K562 (cell line): ENCODE results near the gene BCL2L13. TPM values are rescaled to one million over a fixed set of nuclear protein-coding genes. Genes with fewer than 3 reads are reported as not detected.
A peak's percentile ranks its signal among the peaks of the same experiment; 100 is the strongest.

Experiments
- ATAC-seq: fragments of 200-7000 bp; cut with Tn5 transposase; 3 replicates; pipeline ENCODE4 v1.9.1; 2020; ENCODE audit warnings: moderate library complexity
- BruUV-seq: library from RNA; stranded (reverse); fragments of 400-500 nt; replicated peaks from 2 replicates; lab custom pipeline; 2021; lab: Mats Ljungman, UMichigan
- CTCF ChIA-PET: fragments of 300-600 bp; formaldehyde crosslinking; extraction: SDS; loops from one replicate; lab custom pipeline; 2021; ENCODE audit warnings: low intra/inter-chr PET ratio; lab: Yijun Ruan, JAX
- POLR2A ChIA-PET: fragments of 300-600, 350-650 bp; sonication (Branson Sonifier 250); formaldehyde crosslinking; extraction: SDS; loops from one replicate; lab custom pipeline; 2021; ENCODE audit warnings: antibody characterized with exemption, inconsistent platforms; lab: Yijun Ruan, JAX
- DNase-seq, 4 experiments: peaks; one replicate each; pipeline versions ENCODE4 v3.0.0 to v3.0.0-alpha.2; 2011 to 2018; ENCODE audit warnings: low spot score in 3 of 4, mixed read lengths in 3 of 4; ENCODE audit errors: extremely low read depth in 1 of 4
- FAIRE-seq: peaks from 2 replicates; lab custom pipeline; 2011; peaks lifted over from hg19 to GRCh38; lab: Jason Lieb, UNC
- H2AFZ ChIP-seq: 2 replicates; pipeline ENCODE4 v1.6.0; 2011; ENCODE audit warnings: low read depth, low read length, control low read depth, inconsistent platforms
- H3K27ac ChIP-seq: fragments of 200-600 bp; 3 replicates; pipeline ENCODE4 v1.8.0; 2011; ENCODE audit warnings: low read depth, mild to moderate bottlenecking, control low read depth, inconsistent platforms, low read length, moderate library complexity, mixed read lengths; ENCODE audit errors: extremely low read depth
- H3K27me3 ChIP-seq, 2 experiments: fragments of 300-600 bp in 1 of 2; 2 replicates in 1 of 2; 3 replicates in 1 of 2; pipeline versions ENCODE4 v1.6.0 to v1.8.0; 2011; ENCODE audit warnings: inconsistent platforms in 2 of 2, low read length in 2 of 2, mild to moderate bottlenecking in 1 of 2, mixed read lengths in 1 of 2, moderate library complexity in 1 of 2; ENCODE audit not compliant: control insufficient read depth in 2 of 2, insufficient read depth in 2 of 2
- H3K36me3 ChIP-seq: fragments of 300-600 bp; 3 replicates; pipeline ENCODE4 v1.8.0; 2011; ENCODE audit warnings: mild to moderate bottlenecking, low read length, inconsistent platforms; ENCODE audit not compliant: control insufficient read depth, insufficient read depth
- H3K4me1 ChIP-seq, 2 experiments: fragments of 200-600 bp in 1 of 2; replicated peaks in 1 of 2; 2 replicates in 1 of 2; 3 replicates in 1 of 2; pipeline versions ENCODE4 v1.5.1 to v1.8.0; 2011; ENCODE audit warnings: inconsistent platforms in 2 of 2, low read length in 2 of 2, mild to moderate bottlenecking in 1 of 2, mixed read lengths in 1 of 2, moderate library complexity in 1 of 2; ENCODE audit not compliant: control insufficient read depth in 2 of 2, insufficient read depth in 2 of 2
- H3K4me2 ChIP-seq: 2 replicates; pipeline ENCODE4 v1.6.1; 2011; ENCODE audit warnings: low read length, control low read depth, inconsistent platforms, mixed read lengths; ENCODE audit not compliant: insufficient read depth
- H3K4me3 ChIP-seq: fragments of 200-600 bp; sonication (generic), shearing (Covaris generic); 2 replicates; pipeline ENCODE4 v1.5.1; 2016; ENCODE audit warnings: control low read depth, inconsistent platforms
- H3K79me2 ChIP-seq: fragments of 200-600 bp; 3 replicates; pipeline ENCODE4 v1.8.0; 2011; ENCODE audit warnings: low read length, inconsistent platforms; ENCODE audit not compliant: control insufficient read depth, insufficient read depth
- H3K9ac ChIP-seq, 2 experiments: 2 replicates each; pipeline versions ENCODE4 v1.6.0 to v1.6.1; 2011; ENCODE audit warnings: low read depth in 2 of 2, low read length in 2 of 2, control low read depth in 1 of 2, inconsistent platforms in 1 of 2, mild to moderate bottlenecking in 1 of 2, mixed read lengths in 1 of 2; ENCODE audit not compliant: insufficient read depth in 1 of 2
- H3K9me1 ChIP-seq: one replicate; pipeline ENCODE4 v1.6.0; 2011; ENCODE audit warnings: inconsistent platforms, mild to moderate bottlenecking, low read length, moderate library complexity; ENCODE audit not compliant: control insufficient read depth, insufficient read depth
- H3K9me3 ChIP-seq: replicated peaks from 2 replicates; pipeline ENCODE4 v1.5.1; 2011; ENCODE audit warnings: low read depth, low read length, inconsistent platforms; ENCODE audit not compliant: control insufficient read depth, insufficient read depth
- H4K20me1 ChIP-seq: replicated peaks from 2 replicates; pipeline ENCODE4 v1.6.1; 2011; ENCODE audit warnings: low read length, inconsistent platforms, mixed read lengths; ENCODE audit not compliant: control insufficient read depth, insufficient read depth
- PBX2 ChIP-seq, 2 experiments: IDR thresholded peaks in 1 of 2; conservative IDR thresholded peaks in 1 of 2; 2 replicates each; pipeline ENCODE4 v1.6.1; 2016; ENCODE audit warnings: low read depth in 2 of 2, mild to moderate bottlenecking in 1 of 2, missing compliant biosample characterization in 1 of 2, missing genetic modification characterization in 1 of 2, moderate library complexity in 1 of 2
- ZNF766 ChIP-seq: fragments of 200-800 bp; sonication (Bioruptor generic); conservative IDR thresholded peaks from 2 replicates; pipeline ENCODE4 v1.6.1; 2016; ENCODE audit warnings: missing genetic modification characterization, missing compliant biosample characterization
- WGBS: fragments of 100-300 bp; shearing (Covaris generic); methylation state at CpG from one replicate; pipeline ENCODE4 v1.1.6; 2016; ENCODE audit warnings: low coverage, mixed read lengths; ENCODE audit not compliant: insufficient coverage; ENCODE audit errors: missing lambda C conversion rate; 5-methylcytosine and 5-hydroxymethylcytosine counted together
- in situ Hi-C: fragments of 300-500 bp; cut with MboI; formaldehyde crosslinking; loops from 4 replicates; pipeline ENCODE4 v1.15.0; 2018; ENCODE audit warnings: inconsistent platforms, mixed read lengths
- intact Hi-C: fragments of 100-400 bp; cut with micrococcal nuclease; formaldehyde crosslinking; loops from 2 replicates; pipeline ENCODE4 v1.14.2; 2022
- polyA plus RNA-seq, 8 experiments: library from polyadenylated mRNA; depleted of rRNA in 4 of 8; stranded (reverse) in 5 of 8; unstranded in 3 of 8; fragments of >200 nt; fragmentation: Nextera tagmentation in 2 of 8; fragmentation: Illumina TruSeq in 1 of 8; extraction: Ambion mirVana in 2 of 8; extraction: Trizol in 1 of 8; gene quantifications; 2 replicates each; pipeline versions ENCODE4 v1.2.1 to v1.2.3, GENCODE V29; 2011 to 2014; ENCODE audit warnings: inconsistent platforms in 1 of 8, missing spikeins in 1 of 8
- total RNA-seq, 7 experiments: library from RNA; depleted of rRNA in 6 of 7; stranded (reverse); fragments of >200 nt in 6 of 7; fragmentation: Illumina TruSeq in 2 of 7; extraction: Trizol in 2 of 7; gene quantifications; 2 replicates each; pipeline versions ENCODE4 v1.2.1 to v1.2.3, GENCODE V29; 2011 to 2021; ENCODE audit warnings: low replicate concordance in 1 of 7

The BCL2L13 gene
- total and polyA plus RNA-seq, 9 of the 15 experiments (the other 6 are each of a cell fraction or from before 2014, with no cell fraction given) = 41.5 to 63.4 (median 56.5) TPM

DNA sequence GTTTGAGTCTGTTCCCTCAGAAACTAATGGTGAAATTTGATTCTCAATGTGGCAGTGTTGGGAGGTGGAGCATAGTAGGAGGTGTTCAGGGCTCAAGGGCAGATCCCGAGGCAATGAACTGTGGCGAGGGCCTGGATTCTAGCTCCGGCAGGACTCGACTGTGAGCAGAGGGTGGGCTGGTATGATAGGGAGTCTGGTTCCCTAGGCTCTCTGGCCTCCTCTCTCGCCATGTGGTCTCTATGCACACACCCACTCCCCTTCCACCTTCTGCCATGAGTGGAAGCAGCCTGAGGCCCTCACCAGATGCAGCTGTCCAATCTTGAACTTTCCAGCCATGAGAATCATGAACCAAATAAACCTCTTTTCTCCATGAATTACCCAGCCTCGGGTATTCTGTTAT is 42.3 kb upstream of the BCL2L13 start:
- TF ChIP-seq PBX2 (CRISPR knock-in tag; IDR thresholded peaks at IDR 0.05; ENCODE audit: low read depth) (no peak), PBX2 (tag; conservative IDR thresholded peaks at IDR 0.05; ENCODE audit: low read depth) (no peak), ZNF766 (CRISPR knock-in tag) (peak; percentile 77)
- Histone ChIP-seq H3K4me1 (no peaks in the 10 kb centered on the region), H3K27me3 (no peaks in the 10 kb centered on the region), H3K9me3 (no peaks in the 10 kb centered on the region), H4K20me1 (no peaks in the 10 kb centered on the region), H3K4me2 (no peak overlapping the region), H3K27ac (no peak overlapping the region), H3K9me1 (no peaks in the 10 kb centered on the region), H2AFZ (no peak overlapping the region), H3K9ac (no peak overlapping the region), H3K79me2 (no peaks in the 10 kb centered on the region), H3K36me3 (peaks cover 91% of the 10 kb centered on the region), H3K4me3 (no peak overlapping the region)
- 97% methylated on average over 6 of the region's 6 CpGs for WGBS
- FAIRE-seq = no peak
- CTCF ChIA-PET = no interaction called here
- POLR2A ChIA-PET = interaction anchor here (2.2 kb wide), 1 partner anchor 10 kb away, joined by 10 read pairs; no protein-coding TSS in a partner anchor
- ATAC-seq = no peak
- no peak for DNase-seq
- no TSS peak for BruUV-seq
- intact Hi-C loops (no loop called here), in situ Hi-C loops (no loop called here)
